Measurements from ENCODE around the gene CKAP2L.

The CKAP2L gene

DNA sequence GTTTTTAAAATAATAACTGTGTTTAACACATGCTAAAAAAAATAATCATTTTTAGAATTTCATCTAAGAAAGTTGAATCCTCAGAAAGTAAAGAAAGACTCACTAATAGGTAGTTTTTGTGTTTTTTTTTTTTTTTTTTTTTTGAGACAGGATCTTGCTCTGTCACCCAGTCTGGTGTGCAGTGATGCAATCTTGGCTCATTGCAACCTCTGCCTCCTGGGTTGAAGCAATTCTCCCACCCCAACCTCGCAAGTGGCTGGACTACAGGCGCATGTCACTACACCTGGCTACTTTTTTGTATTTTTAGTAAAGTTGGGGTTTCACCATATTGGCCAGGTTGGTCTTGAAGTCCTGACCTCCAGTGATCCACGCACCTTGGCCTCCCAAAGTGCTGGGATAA, 7.1 kb downstream of the CKAP2L start:
- in situ Hi-C loops (cut with MboI; ENCODE audit: low sequenced_read_pairs, unreplicated experiment): no loop called here
- DNase-seq (ENCODE audit: low spot score): no peak
- TF ChIP-seq, protein P1, sequence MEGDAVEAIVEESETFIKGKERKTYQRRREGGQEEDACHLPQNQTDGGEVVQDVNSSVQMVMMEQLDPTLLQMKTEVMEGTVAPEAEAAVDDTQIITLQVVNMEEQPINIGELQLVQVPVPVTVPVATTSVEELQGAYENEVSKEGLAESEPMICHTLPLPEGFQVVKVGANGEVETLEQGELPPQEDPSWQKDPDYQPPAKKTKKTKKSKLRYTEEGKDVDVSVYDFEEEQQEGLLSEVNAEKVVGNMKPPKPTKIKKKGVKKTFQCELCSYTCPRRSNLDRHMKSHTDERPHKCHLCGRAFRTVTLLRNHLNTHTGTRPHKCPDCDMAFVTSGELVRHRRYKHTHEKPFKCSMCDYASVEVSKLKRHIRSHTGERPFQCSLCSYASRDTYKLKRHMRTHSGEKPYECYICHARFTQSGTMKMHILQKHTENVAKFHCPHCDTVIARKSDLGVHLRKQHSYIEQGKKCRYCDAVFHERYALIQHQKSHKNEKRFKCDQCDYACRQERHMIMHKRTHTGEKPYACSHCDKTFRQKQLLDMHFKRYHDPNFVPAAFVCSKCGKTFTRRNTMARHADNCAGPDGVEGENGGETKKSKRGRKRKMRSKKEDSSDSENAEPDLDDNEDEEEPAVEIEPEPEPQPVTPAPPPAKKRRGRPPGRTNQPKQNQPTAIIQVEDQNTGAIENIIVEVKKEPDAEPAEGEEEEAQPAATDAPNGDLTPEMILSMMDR (IDR thresholded peaks at IDR 0.05; ENCODE audit: borderline replicate concordance, control extremely low read depth, extremely low read depth, insufficient read depth, missing control alignments): no peak

DNA sequence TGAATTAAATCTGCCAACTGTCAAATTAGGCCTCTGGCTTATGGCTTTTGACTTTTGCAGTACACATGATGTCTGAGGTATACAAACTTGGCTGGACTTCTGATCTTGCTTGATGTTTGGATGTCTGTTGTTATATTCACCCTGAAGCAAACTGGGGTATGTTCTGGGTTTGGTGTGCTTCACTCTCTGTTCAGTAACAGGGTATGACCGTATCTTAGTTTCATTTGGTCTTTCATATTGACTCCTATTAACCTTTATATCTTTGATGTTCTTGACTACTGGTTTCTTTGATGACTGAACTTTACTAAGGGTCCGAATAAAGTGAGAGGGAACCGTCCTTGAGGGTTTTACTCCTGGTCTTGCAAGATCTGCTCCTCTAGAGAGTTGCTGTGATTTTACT, 8.2 kb downstream of the CKAP2L start:
- in situ Hi-C loops (cut with MboI; ENCODE audit: low sequenced_read_pairs, unreplicated experiment): no loop called here
- TF ChIP-seq, protein P1 (IDR thresholded peaks at IDR 0.05; ENCODE audit: borderline replicate concordance, control extremely low read depth, extremely low read depth, insufficient read depth, missing control alignments): no peak
- DNase-seq (ENCODE audit: low spot score): no peak

DNA sequence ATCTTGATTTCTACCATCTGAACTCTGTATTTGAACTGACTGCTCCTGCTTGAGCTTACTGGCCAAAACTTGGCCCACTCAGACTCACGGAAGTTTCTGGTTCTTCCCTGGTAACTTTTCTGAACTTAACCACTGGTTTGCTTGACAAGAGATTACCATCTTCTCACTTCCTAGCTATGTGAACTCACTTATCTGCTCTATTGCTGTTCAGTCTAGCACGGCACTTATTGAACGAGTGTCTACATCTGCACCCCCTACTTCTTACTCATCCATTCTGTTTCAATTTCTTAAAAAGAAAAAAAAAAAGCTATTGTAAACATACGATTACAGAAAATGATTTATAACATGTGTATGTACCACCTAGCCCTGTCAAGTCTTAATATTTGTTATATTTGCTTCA, 9.0 kb downstream of the CKAP2L start:
- TF ChIP-seq, protein P1 (IDR thresholded peaks at IDR 0.05; ENCODE audit: borderline replicate concordance, control extremely low read depth, extremely low read depth, insufficient read depth, missing control alignments): no peak
- DNase-seq (ENCODE audit: low spot score): no peak
- in situ Hi-C loops (cut with MboI; ENCODE audit: low sequenced_read_pairs, unreplicated experiment): no loop called here

DNA sequence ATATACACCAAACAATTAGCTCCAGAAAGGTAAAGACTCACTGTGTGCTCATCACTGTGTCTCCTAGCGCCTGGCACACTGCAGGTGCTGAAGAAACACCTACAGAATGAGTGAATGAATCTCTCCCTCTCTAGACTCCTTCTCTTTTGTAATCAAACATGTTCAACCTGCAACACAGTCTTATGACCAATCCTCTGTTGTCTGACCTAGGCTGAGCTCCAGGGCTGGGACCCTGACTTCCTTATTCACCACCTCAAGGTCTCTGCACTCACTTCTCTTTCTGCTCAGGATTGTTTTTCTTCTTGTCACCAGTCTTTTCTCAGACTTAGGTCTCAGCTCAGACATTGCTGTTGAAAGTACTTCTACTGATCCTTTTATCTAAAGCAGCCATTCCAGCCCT, 9.8 kb downstream of the CKAP2L start:
- DNase-seq (ENCODE audit: low spot score): no peak
- in situ Hi-C loops (cut with MboI; ENCODE audit: low sequenced_read_pairs, unreplicated experiment): loop anchor here (5.0 kb wide), 2 partner anchors 128 to 193 kb away; no protein-coding TSS in a partner anchor

DNA sequence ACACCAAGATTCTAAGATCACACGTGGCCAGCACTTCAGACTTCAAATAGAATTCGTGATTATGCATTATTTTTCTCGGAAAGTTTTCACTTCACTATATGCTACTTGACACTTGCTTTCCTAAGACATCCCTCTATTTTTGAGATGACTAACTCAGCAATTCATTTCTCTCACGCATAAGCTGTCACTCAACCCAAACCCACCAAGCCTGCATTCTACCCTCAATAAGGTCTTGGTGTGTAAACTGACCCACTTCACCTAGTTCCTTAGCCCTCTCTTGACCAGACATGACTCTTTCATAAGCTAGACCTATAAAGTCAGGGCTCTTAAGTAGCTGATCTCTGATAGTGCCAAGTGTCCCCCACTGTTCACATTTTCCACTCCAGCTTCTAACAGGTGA, 11.7 kb downstream of the CKAP2L start:
- DNase-seq (ENCODE audit: low spot score): no peak
- TF ChIP-seq, protein P1 (IDR thresholded peaks at IDR 0.05; ENCODE audit: borderline replicate concordance, control extremely low read depth, extremely low read depth, insufficient read depth, missing control alignments): no peak
- in situ Hi-C loops (cut with MboI; ENCODE audit: low sequenced_read_pairs, unreplicated experiment): loop anchor here (5.0 kb wide), 2 partner anchors 130 to 195 kb away; no protein-coding TSS in a partner anchor

More for the DNA sequence above, 9.8 kb downstream of the CKAP2L start:
- TF ChIP-seq, protein P1 (IDR thresholded peaks at IDR 0.05; ENCODE audit: borderline replicate concordance, control extremely low read depth, extremely low read depth, insufficient read depth, missing control alignments): no peak

DNA sequence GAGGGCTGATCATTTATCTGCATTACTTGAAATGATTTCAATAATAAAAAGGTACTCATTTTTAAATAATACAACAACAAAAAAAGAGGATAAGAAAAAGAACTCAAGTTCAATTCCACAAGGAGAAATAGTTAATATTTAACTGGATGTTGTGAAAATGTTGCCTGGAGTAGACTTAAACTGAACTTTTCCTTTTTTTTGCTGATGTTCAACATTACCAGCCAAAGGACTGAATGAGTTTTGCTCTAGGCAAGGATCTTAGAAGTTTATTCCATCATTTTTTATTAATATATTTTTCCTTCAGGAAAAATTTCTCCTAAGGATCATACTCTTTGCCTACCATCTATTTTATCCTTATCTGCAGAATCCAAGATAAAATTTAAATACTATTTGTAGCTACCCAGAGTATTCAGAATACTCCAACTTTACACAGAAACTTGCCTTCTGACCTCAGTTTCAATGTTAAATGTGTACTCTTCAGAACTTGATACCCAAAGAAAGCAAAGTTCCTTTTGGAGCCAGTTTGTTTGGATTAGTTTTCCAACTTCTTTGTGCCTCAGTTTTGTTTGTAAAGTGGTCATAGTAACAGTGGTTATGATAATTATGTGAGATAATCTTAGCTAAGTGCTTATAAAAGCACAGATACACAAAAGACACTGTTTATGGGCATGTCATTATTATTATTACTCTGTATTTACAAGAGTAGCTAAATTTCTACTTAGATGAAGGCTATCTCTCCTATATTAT, 12.8 kb downstream of the CKAP2L start:
- DNase-seq (ENCODE audit: low spot score): no peak
- TF ChIP-seq, protein P1 (IDR thresholded peaks at IDR 0.05; ENCODE audit: borderline replicate concordance, control extremely low read depth, extremely low read depth, insufficient read depth, missing control alignments): no peak
- in situ Hi-C loops (cut with MboI; ENCODE audit: low sequenced_read_pairs, unreplicated experiment): loop anchor here (5.0 kb wide), 2 partner anchors 131 to 196 kb away; no protein-coding TSS in a partner anchor

All from GM13976 (cell line).